ENCODE results near the gene RBP5.

The RBP5 gene

DNA sequence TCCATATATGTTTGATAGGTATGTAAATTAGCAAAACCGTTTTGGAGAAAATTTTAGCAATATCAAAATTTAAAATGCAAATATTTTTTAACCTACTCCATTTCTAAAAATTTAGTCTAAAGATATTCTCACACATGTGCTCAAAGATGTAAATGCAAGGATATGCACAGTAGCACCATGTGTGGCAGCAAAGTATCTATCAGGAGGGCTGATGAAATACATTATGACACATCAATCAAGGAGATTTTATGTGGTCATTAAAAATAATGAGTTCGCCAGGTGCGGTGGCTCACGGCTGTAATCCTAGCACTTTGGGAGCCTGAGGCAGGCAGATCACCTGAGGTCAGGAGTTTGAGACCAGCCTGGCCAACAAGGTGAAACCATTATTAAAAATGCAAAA, 28.4 kb downstream of the RBP5 start:
- DNase-seq, result no peak

DNA sequence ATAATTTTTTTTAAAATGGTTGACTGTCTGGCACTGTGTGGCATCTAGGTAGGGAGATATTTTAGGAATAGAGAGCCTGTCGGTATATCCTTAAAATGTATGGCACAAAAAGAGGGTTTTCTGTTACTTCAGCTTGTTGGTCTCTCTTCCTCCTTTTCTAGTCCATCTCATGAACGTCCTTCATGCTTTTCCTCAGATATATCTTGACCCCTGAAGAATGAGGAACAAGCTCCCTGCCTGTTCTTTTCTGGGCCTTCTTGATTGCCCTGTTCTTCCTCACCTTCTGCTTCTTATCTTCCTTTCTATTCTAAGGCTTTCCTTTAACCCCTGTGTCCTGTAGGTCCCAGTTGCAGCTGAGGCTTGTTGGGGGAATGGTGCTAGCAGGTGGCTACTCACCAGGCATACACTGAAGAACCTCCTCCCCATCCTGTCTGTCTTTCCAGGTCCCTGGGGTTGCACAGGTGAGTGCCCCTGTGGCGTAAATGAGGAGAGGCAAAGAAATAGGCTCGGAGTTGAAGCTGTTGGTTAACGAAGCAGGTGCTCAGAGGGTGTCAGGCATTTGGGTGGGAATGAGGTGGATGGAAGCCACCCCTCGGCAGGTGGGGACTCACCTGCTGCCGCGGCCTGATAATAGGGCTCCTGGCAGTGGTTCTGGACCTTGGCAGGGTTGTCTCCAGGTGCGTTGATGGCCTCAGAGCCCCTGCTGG, 29.2 kb downstream of the RBP5 start:
- peak; percentile 27 to 46 (median 42) for DNase-seq

DNA sequence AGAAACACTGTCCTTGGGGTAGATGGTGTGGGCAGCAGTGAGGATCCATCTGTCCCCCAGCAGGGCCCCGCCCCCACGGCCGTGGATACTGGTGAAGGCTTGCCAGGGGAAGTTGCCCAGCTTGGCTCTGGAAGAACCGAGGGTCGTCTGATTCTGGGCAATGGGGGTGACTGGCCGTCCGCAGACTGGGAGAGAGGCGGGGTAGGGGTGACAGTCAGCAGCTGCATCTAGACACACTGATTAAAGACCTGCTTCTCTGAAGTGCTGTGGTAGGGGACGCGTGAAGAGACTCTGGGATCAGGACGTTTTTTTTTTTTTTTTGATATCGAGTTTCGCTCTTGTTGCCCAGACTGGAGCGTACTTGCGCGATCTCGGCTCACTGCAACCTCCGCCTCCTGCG, 31.7 kb downstream of the RBP5 start:
- no peak for DNase-seq

DNA sequence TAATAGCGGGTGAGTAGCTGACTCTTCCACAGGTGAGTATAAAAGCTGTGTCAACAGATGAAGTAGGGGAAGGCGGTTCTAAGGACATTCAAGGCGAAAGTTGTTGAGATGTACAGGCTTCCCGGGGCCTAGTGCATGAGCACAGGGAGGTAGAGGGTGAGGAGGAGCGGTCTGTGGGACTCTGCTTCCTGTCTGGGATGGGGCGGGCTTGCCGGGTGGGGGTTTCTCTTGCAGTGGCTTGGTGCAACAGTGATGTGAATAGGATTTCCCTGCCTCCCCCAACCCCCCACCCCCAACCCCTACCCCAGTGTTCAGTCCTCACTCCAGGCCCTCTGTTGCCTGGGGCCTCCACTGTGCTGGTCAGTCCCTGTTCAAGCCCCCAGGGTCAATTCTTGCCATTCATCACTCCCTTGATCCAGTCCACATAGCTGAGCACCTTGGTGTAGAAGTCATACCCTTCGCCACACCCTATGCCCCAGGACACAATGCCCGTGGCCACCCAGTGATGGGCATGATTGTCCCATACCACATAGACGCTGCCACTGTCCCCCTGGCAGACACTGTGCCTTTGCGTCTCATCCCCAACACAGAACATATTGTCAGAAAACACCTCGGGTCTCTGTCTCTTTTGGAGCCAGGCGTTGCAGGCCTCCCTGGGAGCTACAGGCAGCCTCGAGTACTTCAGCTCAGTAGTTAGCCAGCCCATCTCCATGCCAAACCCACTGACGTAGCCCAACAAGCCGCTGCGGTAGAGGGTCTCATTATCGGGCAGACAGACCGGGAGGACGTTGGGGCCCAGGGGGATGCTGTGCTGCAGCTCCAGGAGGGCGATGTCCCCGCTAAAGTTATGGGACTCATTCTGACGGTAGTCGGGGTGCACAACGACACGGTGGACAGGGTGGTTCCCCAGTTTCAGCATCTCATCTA, 32.4 kb downstream of the RBP5 start:
- DNase-seq, result no peak

DNA sequence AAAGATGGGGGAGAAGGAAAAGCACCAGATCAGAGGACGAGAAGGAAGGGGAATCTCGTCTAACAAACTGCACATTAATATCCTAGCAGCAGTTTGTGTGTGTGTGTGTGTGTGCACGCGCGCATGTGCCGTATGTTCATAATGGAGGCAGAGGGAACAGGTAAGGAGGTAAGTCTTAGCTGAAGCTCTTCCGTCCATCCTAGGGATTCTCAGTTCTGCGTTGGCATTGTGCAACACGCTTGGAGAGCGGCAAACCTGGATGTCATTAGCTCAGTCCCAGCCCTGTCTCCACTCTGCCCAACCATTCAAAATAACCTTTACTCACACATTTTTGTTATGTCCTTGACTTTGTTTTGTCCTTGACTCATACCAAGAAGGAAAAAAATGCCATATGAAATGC, 34.8 kb downstream of the RBP5 start:
- DNase-seq, result no peak

DNA sequence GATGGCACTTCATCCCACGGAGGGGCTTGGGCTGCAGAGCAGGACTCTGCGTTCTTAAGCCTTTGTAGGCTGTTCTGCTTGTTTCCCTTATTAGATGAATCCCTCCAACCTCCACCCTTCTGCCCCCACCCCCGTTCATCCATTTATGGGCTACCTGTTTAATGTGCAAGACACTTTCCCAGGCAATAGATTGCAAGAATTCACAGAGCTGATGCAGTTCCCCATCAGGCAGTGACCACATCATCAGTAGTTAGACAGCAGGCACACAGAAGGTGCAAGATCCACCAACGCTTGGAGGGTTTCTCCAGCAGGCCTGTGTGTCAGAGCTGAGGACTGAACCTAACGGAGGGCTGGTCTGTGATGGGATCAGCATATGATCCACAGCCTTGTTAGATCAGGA, 35.2 kb downstream of the RBP5 start:
- no peak for DNase-seq

DNA sequence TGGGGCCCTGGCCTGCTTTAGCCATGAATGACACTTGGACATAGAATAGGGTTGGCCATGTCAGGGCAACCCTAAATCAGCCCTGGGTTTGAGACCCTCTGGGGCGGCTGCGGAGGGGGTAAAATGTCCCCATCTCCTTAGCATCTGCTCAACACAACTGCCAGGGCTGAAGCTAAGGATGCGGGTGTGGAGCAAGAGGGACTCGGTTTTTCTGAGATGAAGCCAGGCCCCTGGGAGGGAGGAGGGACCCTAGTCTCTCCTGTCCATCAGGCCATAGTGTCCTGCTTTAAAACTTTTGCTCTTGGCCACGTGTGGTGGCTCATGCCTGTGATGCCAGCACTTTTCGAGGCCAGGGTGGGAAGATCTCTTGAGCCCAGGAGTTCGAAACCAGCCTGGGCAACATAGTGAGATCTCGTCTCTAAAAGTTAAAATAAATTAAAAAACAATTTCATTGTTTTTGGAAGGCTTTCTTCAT, 35.7 kb downstream of the RBP5 start:
- DNase-seq, result no peak

DNA sequence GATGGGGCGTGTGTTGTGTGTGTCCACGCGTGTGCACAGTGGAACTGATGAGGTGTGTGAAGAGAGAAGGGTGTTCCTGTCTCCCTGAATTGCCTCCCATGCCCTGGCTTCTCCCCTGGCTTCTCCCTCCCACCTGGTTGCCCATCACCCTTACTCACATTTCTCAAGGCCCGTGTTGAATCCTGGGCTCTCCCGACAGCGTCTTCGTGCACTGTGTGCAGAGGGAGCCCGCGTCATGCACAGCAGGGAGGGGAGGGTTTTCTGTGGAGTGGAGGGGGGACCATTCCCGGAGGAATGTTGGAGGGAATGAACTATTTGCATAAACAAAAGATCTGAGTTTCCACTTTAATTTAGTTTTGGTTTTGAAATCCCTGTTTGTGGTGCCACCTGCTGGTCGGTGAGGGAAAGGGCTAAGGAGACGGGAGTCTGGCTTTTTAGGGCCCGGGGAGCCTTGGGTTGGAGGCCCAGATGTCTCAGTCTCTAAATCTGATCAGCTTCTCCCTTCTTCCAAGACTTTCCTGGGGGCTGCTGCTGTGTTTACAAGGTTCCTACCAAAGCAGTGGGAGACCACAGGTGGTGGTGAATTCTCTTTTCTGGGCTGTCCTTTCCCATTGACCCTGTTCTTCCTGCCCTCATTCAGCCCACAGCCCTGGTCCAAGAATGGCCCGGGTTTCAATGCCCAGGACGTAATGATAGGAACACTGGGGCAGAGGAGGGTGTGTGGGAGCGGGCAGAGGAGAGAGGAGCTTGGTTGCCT, 36.3 kb downstream of the RBP5 start, which contains the start of gene C1R:
Gene C1R (minus strand): TSS at position 217 of the 757 bp plus-strand sequence. CDS start 57 bp downstream, at position 160.
- peak; percentile 69 to 80 (median 75) for DNase-seq

DNA sequence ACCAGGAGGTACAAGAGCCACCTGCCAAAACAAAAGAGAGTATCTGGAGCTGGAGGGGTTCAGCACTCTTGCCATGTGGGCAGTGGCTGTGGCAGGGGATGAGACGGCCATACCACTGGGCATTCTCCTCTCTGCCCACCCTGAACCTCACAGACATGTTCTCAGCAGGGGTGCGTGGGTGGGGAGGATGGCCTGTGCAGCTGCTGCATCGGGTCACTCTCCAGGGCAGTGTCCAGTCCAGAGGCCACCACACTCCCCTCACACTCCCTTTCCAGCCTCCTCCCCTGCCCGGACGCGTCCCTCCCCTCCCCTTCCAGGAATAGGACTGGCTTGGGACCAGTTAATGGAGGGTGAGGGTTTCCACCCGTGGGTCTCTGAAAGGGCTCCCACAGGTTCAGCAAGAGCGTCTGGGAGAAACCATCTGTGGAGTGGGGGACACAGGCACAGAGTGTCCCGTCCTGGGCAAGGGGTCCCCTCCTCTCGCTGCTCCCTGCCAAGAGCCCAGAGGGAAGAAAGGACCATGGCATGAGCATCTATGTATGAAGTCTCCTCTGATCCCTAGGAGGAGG, 36.9 kb downstream of the RBP5 start:
- no peak for DNase-seq

DNA sequence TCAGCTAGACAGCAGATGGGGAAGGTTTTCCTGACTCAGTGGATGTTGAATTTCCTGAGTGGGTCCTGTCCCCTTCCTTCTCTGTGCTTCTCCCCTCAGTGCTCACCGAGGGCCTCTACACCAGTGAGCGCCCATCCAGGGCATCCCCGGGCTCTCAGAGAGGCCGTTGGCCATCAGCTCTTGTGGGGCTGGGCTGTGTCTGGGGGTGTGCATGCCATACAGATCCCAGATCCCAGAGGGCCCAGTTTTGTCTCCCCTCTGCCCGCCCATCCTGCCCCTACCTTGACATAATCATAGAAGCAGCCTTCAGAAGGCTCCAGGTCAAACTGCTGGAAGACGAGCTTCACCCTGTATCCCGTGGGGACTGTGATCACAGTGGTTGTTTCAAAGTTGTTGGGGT, 37.5 kb downstream of the RBP5 start:
- no peak for DNase-seq

DNA sequence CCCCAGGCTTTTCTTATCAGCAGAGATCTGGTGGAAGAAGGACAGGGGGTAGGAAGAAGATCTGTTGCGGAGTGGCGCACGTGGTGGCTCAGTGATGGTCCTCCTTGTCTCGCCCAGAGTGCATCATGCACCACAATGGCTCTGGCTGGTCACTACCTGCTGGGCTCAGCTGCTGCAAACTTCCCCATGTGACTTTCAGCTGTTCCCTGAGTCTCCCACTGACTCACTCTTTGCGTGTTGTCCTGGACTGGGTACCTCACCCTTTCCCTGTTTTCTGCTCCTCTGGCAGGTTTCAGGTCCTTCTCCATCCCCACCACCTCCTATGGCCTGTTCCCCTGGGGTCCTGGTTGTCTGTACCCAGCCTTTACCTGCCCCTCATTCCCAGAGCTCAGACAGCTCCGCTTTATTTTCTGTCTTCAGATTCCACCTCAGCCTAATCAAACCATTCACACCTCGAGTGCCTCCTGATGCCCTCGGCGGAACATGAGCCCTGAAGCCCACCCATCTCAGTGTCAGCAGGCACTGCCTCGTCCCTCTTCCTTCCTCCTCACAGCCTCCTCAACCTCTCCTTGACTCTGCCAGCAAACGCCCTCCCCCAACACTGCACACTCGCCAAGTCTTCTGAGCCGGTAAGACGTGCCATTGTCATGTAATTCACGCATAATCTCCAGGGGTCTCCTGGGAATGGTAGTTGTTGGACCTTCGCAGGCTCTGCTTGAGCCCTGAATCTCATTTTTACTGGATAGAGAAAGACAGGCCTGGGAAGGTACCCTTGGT, 38.3 kb downstream of the RBP5 start:
- DNase-seq, result no peak

DNA sequence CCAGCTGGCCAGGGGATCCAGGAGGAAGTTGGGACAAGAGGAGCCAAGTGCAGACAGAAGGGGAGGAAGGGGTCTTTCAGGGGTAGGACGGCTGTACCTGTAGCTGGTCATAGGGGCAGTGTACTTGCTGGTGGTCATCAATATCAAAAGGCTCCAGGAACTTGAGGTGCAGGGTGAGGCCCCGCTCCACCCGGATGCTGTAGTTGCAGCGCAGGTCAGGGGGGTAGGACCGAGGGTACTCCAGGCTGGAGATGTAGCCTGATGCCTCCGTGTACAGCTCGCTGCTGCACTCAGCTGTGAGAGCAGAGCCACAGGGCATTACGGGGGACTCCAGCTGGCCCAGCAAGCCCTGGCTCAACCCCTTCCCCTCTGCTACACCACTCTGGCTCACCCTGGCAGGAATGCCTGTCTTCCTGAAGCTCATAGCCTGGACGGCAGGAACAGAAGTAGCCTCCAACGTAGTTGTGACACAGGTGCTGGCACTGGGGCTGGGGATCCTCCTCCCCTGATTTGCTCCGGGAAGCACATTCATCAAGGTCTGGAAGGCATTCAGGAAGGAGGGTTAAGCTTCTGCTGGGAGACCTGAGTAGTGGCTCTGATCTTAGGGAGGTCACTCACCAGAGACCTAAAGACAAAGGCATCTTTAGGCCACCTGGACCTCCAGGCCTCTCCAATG, 39.4 kb downstream of the RBP5 start:
- no peak for DNase-seq

DNA sequence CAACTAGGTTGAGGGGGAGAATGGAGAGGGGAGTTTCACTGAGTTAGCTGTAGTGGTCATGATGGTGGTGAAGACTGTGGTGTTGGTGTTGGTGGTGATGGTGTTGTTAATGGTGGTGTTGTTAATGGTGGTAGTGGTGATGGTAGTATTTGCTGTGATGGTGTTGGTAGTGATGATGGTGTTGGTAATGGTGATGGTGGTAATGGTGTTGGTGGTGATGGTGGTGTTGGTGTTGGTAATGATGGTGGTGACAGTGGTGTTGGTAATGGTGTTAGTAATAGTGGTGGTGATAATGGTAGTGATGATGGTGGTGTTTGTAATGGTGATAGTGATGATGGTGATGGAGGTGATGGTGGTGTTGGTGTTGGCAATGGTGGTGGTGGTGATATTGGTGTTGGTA, 45.6 kb downstream of the RBP5 start:
- no peak for DNase-seq

DNA sequence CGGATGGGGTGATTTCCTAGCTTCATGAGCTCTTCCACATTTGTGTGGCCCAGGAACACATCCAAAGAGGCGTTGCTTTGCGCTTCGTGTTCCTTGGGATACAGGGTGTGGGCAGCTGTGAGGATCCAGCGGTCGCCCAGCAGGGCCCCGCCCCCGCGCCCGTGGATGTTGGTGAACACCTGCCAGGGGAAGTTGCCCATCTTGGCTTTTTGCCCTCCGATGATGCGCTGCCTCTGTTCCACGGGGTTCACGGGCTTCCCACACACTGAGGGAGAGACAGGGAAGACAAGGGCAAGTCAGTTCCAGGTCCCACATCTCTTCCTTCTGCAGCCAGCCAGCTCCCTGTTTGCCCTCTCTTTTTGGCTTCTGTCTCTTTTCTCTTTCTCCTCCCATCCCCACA, 47.7 kb downstream of the RBP5 start:
- no peak for DNase-seq

DNA sequence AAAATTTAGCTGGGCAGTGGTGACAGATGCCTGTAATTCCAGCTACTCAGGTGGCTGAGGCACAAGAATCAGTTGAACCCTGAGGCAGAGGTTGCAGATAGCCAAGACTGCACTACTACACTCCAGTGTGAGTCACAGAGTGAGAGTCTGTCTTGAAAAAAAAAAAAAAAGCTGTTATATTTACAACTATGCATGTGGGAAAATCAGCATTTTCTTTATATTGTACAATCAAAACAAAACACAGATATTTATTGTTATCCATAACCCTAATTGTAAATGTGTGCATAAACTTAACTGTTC, 48.9 kb downstream of the RBP5 start:
- DNase-seq, result no peak

DNA sequence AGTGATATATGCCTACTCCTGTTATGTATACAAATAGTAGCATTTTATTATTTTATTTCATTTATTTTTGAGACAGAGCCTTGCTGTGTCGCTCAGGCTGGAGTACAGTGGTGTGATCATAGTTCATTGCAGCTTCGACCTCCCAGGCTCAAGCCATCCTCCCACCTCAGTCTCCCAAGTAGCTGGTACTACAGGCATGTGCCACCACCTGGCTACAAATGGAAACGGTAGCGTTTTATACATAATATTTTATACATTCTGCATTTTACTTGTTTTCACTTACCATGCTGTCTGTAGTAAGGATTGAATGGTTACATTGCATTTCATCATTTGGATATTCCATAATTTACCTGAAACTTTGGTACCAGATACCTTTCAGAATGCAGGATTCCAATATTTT, 50.5 kb downstream of the RBP5 start:
- DNase-seq, result no peak

DNA sequence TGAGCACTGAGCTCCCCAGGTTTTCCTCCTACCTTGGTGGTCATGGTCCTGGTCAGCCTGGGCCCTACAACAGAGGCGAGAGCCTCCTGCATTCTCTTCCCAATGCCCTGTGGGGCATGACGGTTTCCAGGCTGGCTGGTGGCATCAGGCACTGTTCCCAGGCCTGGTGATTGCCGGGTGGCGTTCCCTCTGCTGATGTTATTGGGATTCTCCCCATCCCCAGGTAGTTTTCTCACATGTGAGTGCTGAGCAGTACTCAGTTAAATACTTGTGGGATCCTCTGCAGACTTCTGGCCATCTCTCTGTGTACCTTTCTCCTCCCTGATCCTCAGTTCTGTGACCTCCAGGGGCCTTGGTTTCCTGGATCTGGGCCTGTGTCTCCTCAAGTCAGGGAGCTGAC, 52.2 kb downstream of the RBP5 start:
- DNase-seq, result no peak

DNA sequence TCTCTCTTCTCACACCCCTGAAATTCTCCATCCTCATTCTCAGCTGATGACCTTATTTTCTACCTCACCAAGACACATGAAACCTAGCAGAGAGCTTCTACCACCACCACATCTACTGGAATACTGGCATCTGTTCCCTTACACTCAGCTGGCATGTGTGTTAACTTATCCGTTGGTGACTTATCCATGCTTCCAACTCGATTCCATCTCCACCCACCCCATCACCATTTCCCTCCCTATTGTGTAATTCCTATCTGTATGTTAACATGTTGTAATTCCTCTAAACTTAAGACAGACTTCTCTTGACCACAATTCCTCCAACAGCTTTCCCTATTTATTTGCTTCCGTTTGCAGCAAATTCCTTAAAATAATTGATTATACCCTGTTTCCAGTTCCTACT, 52.8 kb downstream of the RBP5 start:
- no peak for DNase-seq

DNA sequence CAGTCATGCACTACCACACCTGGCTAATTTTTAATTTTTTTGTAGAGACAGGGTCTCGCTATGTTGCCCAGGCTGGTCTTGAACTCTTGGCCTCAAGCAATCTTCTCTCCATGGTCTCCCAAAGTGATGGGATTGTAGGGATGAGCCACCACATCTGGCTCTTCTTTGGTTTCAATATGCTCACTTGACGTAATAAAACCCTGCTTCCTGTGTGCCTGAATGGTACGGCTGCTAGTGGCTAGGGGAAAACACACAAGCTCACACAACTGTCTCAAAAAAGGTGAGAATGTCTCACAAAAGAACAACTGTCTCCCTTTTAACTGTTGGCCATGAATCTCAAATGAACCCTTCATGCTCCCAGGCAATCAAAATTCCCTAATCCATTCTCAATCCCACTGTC, 53.2 kb downstream of the RBP5 start:
- DNase-seq, result no peak

DNA sequence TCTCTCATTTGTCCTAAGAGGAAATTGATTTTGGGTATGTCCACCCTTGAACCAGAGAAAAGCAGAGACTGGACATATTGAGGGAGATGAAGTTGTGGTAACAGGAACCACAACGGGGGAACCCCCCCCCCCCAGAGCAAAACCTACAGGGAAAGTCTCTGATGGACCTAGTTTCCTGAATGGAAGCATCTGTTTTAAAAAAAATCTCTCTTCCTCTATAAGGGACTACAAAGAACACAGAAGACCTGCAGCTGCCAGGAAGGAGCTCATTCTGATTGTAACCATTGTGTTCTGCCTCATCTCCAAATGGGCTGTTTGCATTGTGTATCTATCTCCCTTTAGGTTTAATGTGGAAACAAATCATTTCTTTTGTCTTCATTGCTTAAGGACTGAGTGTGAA, 54.7 kb downstream of the RBP5 start:
- DNase-seq, result peak in 1 of 3 donors; percentile 20

All from suppressor macrophage treated with lipopolysaccharide for 1 hour (primary cell).